Endothelial cell of hepatic sinusoid (primary cell): ENCODE results near the gene LIM2.

Experiments
- in situ Hi-C: cut with HindIII; loops from 2 replicates; pipeline ENCODE4 v1.10.0; 2017; ENCODE audit warnings: low sequenced_read_pairs

LIM2 gene

GRCh38 chr19:51341976-51342580 is 45.7 kb downstream of the LIM2 start, which contains the start of gene VSIG10L:
TSS of gene VSIG10L (minus strand) at chr19:51342139. CDS start at chr19:51342124, 15 bp downstream.
- in situ Hi-C loops = no loop called here

GRCh38 chr19:51341066-51341465 is 46.7 kb downstream of the LIM2 start:
- in situ Hi-C loops = no loop called here

- in situ Hi-C loops = no loop called here
Observed at GRCh38 chr19:51339687-51340656, 47.8 kb downstream of the LIM2 start.

GRCh38 chr19:51339313-51339686 is 48.5 kb downstream of the LIM2 start:
- in situ Hi-C loops = no loop called here

GRCh38 chr19:51338563-51339312 is 49.0 kb downstream of the LIM2 start:
- in situ Hi-C loops = no loop called here

GRCh38 chr19:51337861-51338562 is 49.8 kb downstream of the LIM2 start:
- in situ Hi-C loops = no loop called here

GRCh38 chr19:51337141-51337860 is 50.5 kb downstream of the LIM2 start:
- in situ Hi-C loops = no loop called here

GRCh38 chr19:51333836-51334460 is 53.8 kb downstream of the LIM2 start:
- in situ Hi-C loops = loop anchor here (5.0 kb wide), 1 partner anchor 73 kb away; no protein-coding TSS in a partner anchor

GRCh38 chr19:51331716-51332115 is 56.1 kb downstream of the LIM2 start:
- in situ Hi-C loops = loop anchor here (5.0 kb wide), 1 partner anchor 76 kb away; no protein-coding TSS in a partner anchor

- in situ Hi-C loops = loop anchor here (5.0 kb wide), 1 partner anchor 76 kb away; no protein-coding TSS in a partner anchor
Observed at GRCh38 chr19:51331193-51331592, 56.6 kb downstream of the LIM2 start.

- in situ Hi-C loops = loop anchor here (5.0 kb wide), 1 partner anchor 77 kb away; no protein-coding TSS in a partner anchor
Observed at GRCh38 chr19:51330366-51330765, 57.4 kb downstream of the LIM2 start.
